PC-9 (cell line): ENCODE data around the gene RHOB. TPM values are rescaled to one million over a fixed set of nuclear protein-coding genes. Genes with fewer than 3 reads are reported as not detected.

Source experiments
- BruUV-seq: library from RNA; stranded (reverse); fragments of 400-500 nt; replicated peaks from 2 replicates; lab custom pipeline; 2021; lab: Mats Ljungman, UMichigan
- CTCF ChIA-PET: fragments of 300-600 bp; sonication (Branson Sonifier 250); formaldehyde crosslinking; loops from one replicate; lab custom pipeline; 2022; ENCODE audit warnings: antibody characterized with exemption; lab: Charles Lee
- POLR2A ChIA-PET: fragments of 300-600 bp; sonication (Branson Sonifier 250); formaldehyde crosslinking; loops from one replicate; lab custom pipeline; 2022; ENCODE audit warnings: antibody characterized with exemption; ENCODE audit not compliant: unreplicated experiment; lab: Charles Lee
- DNase-seq, 2 experiments: peaks; one replicate each; pipeline versions ENCODE4 v3.0.0 to v3.0.0-alpha.2; 2015 to 2022; ENCODE audit warnings: mixed read lengths in 1 of 2
- H2AFZ ChIP-seq: fragments of 200-600 bp; sonication (generic); 2 replicates; pipeline ENCODE4 v1.8.1; 2017; ENCODE audit warnings: antibody characterized with exemption
- H3F3A ChIP-seq: fragments of 200-600 bp; sonication (generic); 2 replicates; pipeline ENCODE4 v1.8.1; 2017; ENCODE audit warnings: antibody characterized with exemption, mild to moderate bottlenecking, low read depth; ENCODE audit not compliant: insufficient read depth
- H3K27ac ChIP-seq: fragments of 200-600 bp; sonication (generic); 2 replicates; pipeline ENCODE4 v1.6.1; 2016; ENCODE audit warnings: mixed run types
- H3K27me3 ChIP-seq: fragments of 200-600 bp; sonication (generic); 2 replicates; pipeline ENCODE4 v1.6.1; 2016; ENCODE audit warnings: low read depth, mixed run types; ENCODE audit not compliant: insufficient read depth
- H3K36me3 ChIP-seq: fragments of 200-600 bp; sonication (generic); 2 replicates; pipeline ENCODE4 v1.6.1; 2016; ENCODE audit warnings: low read depth, mixed run types
- H3K4me1 ChIP-seq: fragments of 200-600 bp; sonication (generic); replicated peaks from 2 replicates; pipeline ENCODE4 v1.6.1; 2016; ENCODE audit warnings: mixed run types; ENCODE audit not compliant: insufficient read depth
- H3K4me2 ChIP-seq: fragments of 200-600 bp; sonication (generic); 2 replicates; pipeline ENCODE4 v1.6.1; 2017; ENCODE audit warnings: mixed run types
- H3K4me3 ChIP-seq: fragments of 200-600 bp; sonication (generic); 2 replicates; pipeline ENCODE4 v1.6.1; 2016; ENCODE audit warnings: mixed run types
- H3K79me2 ChIP-seq: fragments of 200-600 bp; sonication (generic); 2 replicates; pipeline ENCODE4 v1.6.1; 2017; ENCODE audit warnings: low read depth, mixed run types
- H3K9me2 ChIP-seq: fragments of 200-600 bp; sonication (generic); 2 replicates; pipeline ENCODE4 v1.8.1; 2017; ENCODE audit warnings: mild to moderate bottlenecking; ENCODE audit not compliant: insufficient read depth
- H3K9me3 ChIP-seq: fragments of 200-600 bp; sonication (generic); 2 replicates; pipeline ENCODE4 v1.8.1; 2016; ENCODE audit warnings: low read depth; ENCODE audit not compliant: insufficient read depth
- H4K20me1 ChIP-seq: fragments of 200-600 bp; sonication (generic); 2 replicates; pipeline ENCODE4 v1.8.1; 2017; ENCODE audit not compliant: insufficient read depth
- CTCF ChIP-seq: fragments of 200-600 bp; sonication (generic); conservative IDR thresholded peaks from 2 replicates; pipeline ENCODE4 v1.6.1; 2017; ENCODE audit warnings: mixed run types, antibody characterized with exemption, mild to moderate bottlenecking, moderate library complexity
- EZH2 ChIP-seq: fragments of 200-600 bp; sonication (generic); IDR thresholded peaks from 2 replicates; pipeline ENCODE4 v1.8.0; 2017; ENCODE audit warnings: antibody characterized with exemption, low read depth
- intact Hi-C: fragments of 100-400 bp; cut with micrococcal nuclease; formaldehyde crosslinking; loops from one replicate; pipeline ENCODE4 v1.10.0; 2022; ENCODE audit not compliant: unreplicated experiment
- total RNA-seq: library from RNA; stranded (reverse); gene quantifications from 2 replicates; pipeline ENCODE4 v1.2.3, GENCODE V29; 2021

The RHOB gene
- total RNA-seq, 1 experiment from 2014 or later, result 39.3 TPM

DNA sequence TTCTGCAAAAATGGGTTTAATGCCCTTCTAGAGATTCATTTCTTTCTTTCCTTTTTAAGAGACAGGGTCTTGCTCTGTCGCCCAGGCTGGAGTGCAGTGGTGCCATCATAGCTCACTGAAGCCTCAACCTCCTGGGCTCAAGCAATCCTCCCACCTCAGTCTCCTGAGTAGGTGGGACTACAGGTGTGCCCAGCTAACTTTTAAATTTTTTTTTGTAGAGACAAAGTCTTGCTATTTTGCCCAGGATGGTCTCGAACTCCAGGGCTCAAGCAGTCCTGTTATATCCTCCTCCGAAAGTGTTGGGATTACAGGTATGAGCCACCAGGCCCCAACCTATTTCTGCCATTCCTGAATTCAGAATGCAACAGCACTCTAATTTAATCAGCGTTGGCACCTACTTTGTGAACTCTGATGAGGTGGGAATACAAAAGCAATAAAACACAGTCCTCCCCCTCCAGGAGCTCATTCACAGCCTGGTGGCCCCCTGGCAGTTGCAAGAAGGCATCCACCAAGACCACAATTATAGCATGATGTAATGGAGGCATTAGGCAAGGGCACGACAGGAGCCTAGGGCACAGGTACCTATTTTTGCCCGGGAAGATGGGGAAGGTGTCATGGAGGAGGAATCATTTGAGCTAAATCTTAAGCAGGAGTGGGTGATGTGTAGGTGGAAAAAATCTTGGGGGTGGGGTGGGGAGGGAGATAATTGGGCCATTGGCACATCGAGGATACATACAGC lies 5.1 kb downstream of the RHOB start:
- H3F3A ChIP-seq, result peaks cover 27% of the 10 kb centered on the region; the same call in 1 of the 2 replicates
- CTCF ChIA-PET, result interaction anchor here (0.5 to 0.6 kb wide), 2 partner anchors 147 to 182 kb away, joined by 4 to 5 read pairs; no protein-coding TSS in a partner anchor
- POLR2A ChIA-PET, result interaction anchor here (0.6 kb wide), 2 partner anchors 22 to 97 kb away, joined by 3 to 4 read pairs; no protein-coding TSS in a partner anchor
- H3K4me3 ChIP-seq, result no peak overlapping the region
- peaks cover 32% of the 10 kb centered on the region for H3K4me1 ChIP-seq
- H3K4me2 ChIP-seq, result no peak overlapping the region
- no peak overlapping the region for H3K27ac ChIP-seq
- peaks cover 17% of the 10 kb centered on the region for H3K36me3 ChIP-seq
- no peak for DNase-seq
- H3K9me3 ChIP-seq, result no peaks in the 10 kb centered on the region
- H4K20me1 ChIP-seq, result peaks cover 24% of the 10 kb centered on the region
- BruUV-seq, result no TSS peak
- intact Hi-C loops, result no loop called here
- no peak overlapping the region for H2AFZ ChIP-seq
- no peak for TF ChIP-seq CTCF
- TF ChIP-seq EZH2, result no peak
- no peaks in the 10 kb centered on the region for H3K27me3 ChIP-seq
- H3K9me2 ChIP-seq, result no peaks in the 10 kb centered on the region
- H3K79me2 ChIP-seq, result peaks cover 40% of the 10 kb centered on the region

- Histone ChIP-seq H3K9me3 (no peaks in the 10 kb centered on the region), H3K9me2 (no peaks in the 10 kb centered on the region), H4K20me1 (peaks cover 22% of the 10 kb centered on the region), H3K79me2 (peaks cover 34% of the 10 kb centered on the region), H2AFZ (no peak overlapping the region), H3K36me3 (peaks cover 16% of the 10 kb centered on the region), H3K4me1 (peaks cover 32% of the 10 kb centered on the region), H3K4me3 (no peak overlapping the region), H3K4me2 (no peak overlapping the region), H3K27me3 (no peaks in the 10 kb centered on the region), H3K27ac (no peak overlapping the region), H3F3A (peaks cover 27% of the 10 kb centered on the region; the same call in 1 of the 2 replicates)
- BruUV-seq, result no TSS peak
- TF ChIP-seq CTCF (no peak; the same call in 1 of the 2 replicates), EZH2 (no peak)
- no peak for DNase-seq
- POLR2A ChIA-PET, result interaction anchor here (0.6 to 0.7 kb wide), 2 partner anchors 57 to 97 kb away, joined by 3 to 6 read pairs; no protein-coding TSS in a partner anchor
- intact Hi-C loops, result no loop called here
- CTCF ChIA-PET, result no interaction called here
Observed at GRCh38 chr2:20452551-20452950, 5.7 kb downstream of the RHOB start.

GRCh38 chr2:20453087-20453486 lies 6.2 kb downstream of the RHOB start:
- peaks cover 27% of the 10 kb centered on the region; the same call in 1 of the 2 replicates for H3F3A ChIP-seq
- no peak overlapping the region for H3K4me3 ChIP-seq
- POLR2A ChIA-PET, result interaction anchor here (0.6 to 0.7 kb wide), 3 partner anchors 14 to 57 kb away, joined by 3 to 6 read pairs (median 4); no protein-coding TSS in a partner anchor
- H3K27me3 ChIP-seq, result no peaks in the 10 kb centered on the region
- CTCF ChIA-PET, result no interaction called here
- no peak overlapping the region for H3K27ac ChIP-seq
- peaks cover 17% of the 10 kb centered on the region for H4K20me1 ChIP-seq
- BruUV-seq, result no TSS peak
- no peak overlapping the region for H2AFZ ChIP-seq
- no peak overlapping the region for H3K4me2 ChIP-seq
- TF ChIP-seq CTCF, result no peak
- TF ChIP-seq EZH2, result no peak
- intact Hi-C loops, result no loop called here
- H3K9me3 ChIP-seq, result no peaks in the 10 kb centered on the region
- peaks cover 29% of the 10 kb centered on the region for H3K79me2 ChIP-seq
- peaks cover 32% of the 10 kb centered on the region for H3K4me1 ChIP-seq
- no peaks in the 10 kb centered on the region for H3K9me2 ChIP-seq
- H3K36me3 ChIP-seq, result peaks cover 11% of the 10 kb centered on the region
- no peak for DNase-seq
